GM19324 (cell line): ENCODE measurements around the gene THOC6.
"Not testable (repeated sequence)": the region's sequence is repeated elsewhere in the genome, so short reads cannot be mapped to it uniquely, and the experiment has no call there.

Experiments used
- ATAC-seq: cut with Tn5 transposase; IDR thresholded peaks from one replicate; pipeline ENCODE4 v1.9.1; 2021; ENCODE audit warnings: mild to moderate bottlenecking, moderate library complexity; ENCODE audit not compliant: unreplicated experiment, low FRiP score

Gene THOC6

GRCh38 chr16:3051009-3051408, 27.2 kb downstream of the THOC6 start:
- ATAC-seq, result no peak

GRCh38 chr16:3051494-3051893, 27.7 kb downstream of the THOC6 start:
- ATAC-seq, result no peak

- not testable (repeated sequence) for ATAC-seq
Measured at GRCh38 chr16:3052571-3053329, 28.9 kb downstream of the THOC6 start.

DNA sequence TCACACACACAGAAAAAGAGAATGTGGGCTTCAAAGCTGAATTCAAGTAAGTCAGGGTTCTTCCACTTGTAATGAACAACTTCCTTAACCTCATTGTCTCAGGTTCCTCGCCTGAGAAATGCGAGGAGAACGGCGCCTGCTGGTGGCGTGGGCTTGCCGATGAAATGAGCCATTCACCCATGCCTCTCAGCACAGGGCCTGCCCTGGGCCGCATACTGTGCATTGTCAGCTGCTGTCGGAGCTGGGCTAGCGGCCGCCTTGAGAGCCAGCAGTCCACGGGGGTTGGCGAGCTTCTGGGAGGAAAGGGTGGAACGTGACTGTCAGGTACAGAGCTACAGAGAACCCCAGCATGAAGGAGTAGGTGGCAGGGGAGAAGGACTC, 29.5 kb downstream of the THOC6 start:
- ATAC-seq, result not testable (repeated sequence)

DNA sequence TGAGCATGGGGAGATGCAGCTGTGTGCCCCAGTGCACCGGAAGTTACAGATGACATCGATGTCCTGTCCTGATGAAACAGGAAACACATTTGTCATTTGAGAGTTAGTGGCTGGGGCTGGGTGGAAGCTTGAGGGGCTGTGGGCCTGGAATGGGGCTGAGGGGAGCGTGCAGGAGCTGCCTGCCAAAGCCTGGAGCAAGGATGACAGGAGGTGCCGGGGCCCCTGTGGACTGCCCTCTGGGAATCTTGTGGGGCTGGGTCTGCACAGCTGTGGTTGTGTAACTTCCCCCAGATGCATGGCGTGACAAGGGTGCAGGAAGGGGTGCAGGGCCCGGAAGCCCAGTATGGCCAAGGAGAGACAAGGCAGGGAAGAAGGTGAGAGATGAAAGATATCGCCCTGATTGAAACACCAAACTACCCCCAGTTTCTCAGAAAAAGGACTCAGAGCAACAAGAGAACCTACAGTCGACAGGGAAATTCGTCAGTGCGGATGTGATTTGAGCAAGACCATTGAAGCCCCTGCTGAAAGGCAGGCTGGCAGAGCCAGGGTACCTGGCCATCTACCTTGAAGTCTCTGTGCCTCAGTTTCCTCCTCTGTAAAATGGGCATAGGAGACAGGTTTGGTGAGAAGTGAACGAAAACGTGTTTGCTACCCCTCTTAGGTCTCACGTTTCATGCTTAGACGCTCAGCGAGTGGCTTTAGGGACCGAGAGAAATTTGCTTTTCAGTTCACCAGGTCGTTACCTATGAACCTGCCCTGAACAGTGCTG, 31.3 kb downstream of the THOC6 start:
- no peak for ATAC-seq

- not testable (repeated sequence) for ATAC-seq
Measured at GRCh38 chr16:3055734-3056115, 31.9 kb downstream of the THOC6 start.

DNA sequence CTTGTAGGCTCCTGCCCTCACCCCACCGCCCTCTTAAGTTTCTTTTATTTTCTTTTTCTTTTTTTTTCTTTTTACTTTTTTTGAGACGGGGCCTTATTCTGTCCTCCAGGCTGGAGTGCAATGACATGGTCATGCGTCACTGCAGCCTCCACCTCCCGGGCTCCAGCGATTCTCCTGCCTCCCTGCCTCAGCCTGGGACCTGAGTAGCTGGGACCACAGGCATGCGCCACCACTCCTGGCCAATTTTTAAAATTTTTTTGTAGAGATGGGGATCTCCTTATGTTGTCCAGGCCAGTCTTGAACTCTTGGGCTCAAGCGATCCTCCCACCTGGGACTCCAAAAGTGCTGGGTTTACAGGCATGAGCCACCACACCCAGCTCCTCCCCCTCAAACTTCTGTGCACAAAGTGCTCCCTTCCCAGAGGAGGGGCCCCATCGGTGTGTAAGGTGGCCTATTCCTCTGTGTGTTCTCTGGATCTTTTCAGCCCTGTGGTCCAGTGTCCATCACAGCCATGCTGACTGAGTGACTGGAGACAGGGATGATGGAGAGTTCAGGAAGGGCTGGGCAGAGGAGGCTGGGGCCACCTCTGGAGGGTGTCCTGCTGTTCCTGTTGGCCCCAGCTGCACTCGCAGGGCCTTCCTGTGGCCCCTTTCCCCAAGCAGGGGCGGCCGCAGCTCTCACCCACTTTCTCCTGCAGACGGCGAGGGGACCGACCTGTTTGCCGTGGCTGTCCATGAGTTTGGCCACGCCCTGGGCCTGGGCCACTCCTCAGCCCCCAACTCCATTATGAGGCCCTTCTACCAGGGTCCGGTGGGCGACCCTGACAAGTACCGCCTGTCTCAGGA, 32.7 kb downstream of the THOC6 start:
- no peak for ATAC-seq

- no peak for ATAC-seq
Measured at GRCh38 chr16:3057181-3058138, 33.6 kb downstream of the THOC6 start.

- no peak for ATAC-seq
Measured at GRCh38 chr16:3058139-3059030, 34.5 kb downstream of the THOC6 start.

DNA sequence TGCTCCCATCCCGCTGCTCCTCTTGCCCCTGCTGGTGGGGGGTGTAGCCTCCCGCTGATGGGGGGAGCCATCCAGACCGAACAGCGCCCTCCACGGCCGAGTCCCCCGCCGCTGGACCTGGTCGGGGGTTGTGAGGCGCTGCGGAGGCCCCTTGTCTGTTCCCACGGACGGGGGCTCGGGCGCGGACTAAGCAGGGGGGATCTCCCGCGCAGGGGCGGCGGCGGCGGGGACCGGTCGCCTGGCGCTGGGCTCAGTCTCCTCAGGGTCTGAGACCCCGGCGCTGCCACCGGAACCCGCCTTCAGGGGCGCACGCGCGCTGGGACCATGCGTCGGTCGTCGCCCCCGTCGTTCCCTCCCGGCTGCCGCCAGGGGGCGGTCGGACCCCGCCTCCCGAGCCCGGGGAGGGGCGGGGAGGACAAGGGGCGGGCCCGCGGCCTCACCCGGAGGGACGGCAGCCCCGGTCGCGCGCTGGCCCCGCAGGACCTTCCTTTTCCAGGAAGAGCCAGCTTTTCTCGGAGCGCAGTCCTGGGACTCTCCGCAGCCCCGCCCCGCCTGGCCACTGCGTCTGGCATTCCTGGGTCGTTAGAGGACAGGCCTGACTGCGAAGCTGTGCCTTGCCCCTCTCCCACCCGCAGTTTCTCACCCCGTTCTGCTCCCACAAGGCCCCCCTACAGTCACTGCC, 35.3 kb downstream of the THOC6 start:
- ATAC-seq, result peak; percentile 86

DNA sequence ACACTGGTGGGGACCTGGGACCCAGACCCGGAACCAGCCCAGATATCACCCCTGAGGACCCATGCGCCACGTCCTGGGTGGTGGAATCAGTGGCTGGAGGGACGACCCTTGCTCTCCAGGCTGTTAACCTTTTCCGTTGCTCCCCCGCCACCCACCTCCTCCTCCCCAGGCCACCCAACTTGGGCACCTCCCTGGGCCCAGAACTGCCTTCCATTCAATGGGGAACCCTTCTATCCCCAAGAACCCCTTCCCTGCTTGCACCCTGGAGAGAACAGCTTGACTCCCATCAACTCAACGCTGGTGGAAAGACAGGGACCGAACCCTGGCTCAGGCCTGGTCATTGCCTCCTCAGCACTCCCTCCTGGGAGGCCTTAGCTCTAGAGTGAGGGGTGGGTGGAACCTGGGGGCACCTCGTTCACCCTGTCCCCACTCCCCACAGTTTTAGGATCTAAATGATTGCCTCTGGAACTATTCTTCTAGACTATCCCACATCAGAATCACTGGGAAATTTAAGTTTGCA, 35.9 kb downstream of the THOC6 start:
- no peak for ATAC-seq

GRCh38 chr16:3060339-3061127, 36.7 kb downstream of the THOC6 start:
- ATAC-seq, result no peak

DNA sequence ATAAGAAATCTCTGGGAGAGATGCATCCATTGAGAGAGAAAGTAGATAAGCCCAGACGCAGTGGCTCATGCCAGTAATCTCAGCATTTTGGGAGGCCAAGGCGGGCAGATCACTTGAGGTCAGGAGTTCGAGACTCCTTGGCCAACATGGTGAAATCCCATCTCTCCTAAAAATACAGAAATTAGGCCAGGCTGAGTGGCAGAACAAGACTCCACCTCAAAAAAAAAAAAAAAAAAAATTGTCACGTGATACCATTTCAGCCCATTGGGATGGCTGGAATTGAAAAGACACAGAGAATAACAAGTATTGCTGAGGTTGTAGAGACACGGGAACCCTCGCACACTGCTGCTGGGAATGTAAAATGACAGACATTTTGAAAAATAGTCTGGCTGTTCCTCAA, 38.7 kb downstream of the THOC6 start:
- no peak for ATAC-seq

DNA sequence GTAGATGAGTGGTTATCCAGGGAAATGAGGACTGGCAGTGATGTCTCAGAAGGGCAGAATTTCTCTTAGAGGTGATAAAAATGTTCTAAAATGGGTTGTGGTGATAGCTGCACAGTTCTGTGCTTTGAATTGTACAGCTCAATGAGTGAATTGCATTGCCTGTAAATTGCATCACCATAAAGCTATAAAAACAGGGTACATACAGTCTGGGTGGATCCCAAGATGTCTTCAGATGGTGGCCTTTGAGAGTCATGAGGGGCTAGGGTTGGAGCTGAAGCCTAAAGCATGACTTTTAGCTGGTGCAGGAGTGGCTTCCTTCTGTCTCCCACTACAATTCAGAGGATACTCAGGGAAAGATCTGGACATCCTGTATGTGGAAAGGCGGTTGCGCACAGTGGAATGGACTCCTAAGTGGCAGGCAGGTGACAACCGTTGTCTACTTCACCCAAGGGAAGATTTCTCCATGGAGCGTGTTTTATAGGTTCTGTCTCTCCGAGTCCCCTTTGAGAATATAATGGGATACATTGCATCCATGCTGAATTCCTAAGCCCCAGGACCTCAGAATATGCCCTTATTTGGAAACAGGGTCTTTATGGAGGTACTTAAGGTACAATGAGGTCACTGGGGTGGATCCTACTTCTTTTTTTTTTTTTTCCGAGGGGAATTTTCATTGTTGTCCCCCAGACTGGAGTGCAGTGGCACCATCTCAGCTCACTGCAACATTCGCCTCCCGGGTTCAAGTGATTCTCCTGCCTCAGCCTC, 40.0 kb downstream of the THOC6 start:
- no peak for ATAC-seq

DNA sequence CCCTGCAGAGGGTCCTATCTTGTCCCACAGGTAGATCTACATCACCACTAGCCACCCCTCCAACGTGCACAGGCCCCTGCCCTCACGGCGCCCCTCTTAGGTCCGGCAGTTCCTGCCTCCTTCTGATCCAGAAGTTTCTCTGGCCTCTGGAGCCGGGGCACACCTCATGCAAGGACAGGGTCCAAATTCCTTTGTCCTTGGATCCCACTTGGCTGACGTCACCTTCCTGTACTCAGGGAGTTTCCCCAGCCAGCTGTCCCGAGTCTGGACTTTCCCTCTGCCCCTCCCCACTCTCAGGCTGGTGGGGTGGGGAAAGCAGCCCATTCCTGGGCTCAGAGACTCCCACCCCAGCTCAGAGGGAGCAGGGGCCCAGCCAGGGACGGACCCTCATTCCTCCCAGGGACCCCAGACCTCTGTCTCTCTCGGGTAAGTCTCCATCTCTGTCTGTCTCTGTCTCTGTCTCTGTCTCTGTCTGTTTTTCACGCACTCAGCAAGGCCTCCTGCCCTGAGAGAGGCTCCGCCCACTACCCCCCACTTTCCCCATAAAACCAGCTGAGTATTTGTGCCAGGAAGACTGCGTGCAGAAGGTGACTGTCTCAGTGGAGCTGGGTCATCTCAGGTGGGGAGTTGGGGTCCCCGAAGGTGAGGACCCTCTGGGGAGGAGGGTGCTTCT, 41.4 kb downstream of the THOC6 start, which contains the start of gene IL32:
TSS of gene IL32 (plus strand) at position 572 of the 673 bp plus-strand sequence. CDS start 172 bp downstream, outside the sequence.
- no peak for ATAC-seq
